ENCODE measurements around the gene DYNLT2B.

DNA sequence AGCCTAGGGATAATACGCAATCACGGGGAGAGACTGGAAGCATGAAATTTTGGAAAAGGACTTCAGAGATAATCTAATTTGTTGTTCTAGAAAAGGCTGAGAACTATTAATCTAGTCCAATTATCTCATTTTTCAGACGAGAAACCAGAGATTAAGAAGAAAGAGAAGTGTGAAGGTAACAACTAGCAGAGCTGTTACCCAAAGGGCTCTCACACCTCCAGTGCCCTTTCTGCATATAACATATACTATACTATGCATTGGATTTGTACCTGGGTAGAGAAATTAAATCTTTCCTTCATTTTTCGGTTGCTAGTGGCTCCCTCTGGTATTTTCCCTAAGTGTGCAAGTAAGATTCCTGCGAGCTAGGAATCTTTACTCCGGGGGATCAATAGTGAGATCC lies 33.5 kb upstream of the DYNLT2B start:
- no peak for TF ChIP-seq POLR2AphosphoS5 (IDR thresholded peaks at IDR 0.05; ENCODE audit: low read depth, low read length)
- TF ChIP-seq POLR2A (IDR thresholded peaks at IDR 0.05; ENCODE audit: low read depth, low read length), result no peak
- no peak for TF ChIP-seq TAF1 (IDR thresholded peaks at IDR 0.05; ENCODE audit: borderline replicate concordance, low read depth, low read length)

All from GM12892 (cell line).